ENCODE data around the gene ZNF830. TPM values are rescaled to one million over a fixed set of nuclear protein-coding genes. Genes with fewer than 3 reads are reported as not detected.
"Not testable (repeated sequence)": the region's sequence is repeated elsewhere in the genome, so short reads cannot be mapped to it uniquely, and the experiment has no call there.

The ZNF830 gene
- total RNA-seq, 1 experiment from 2014 or later, result 31.5 TPM

GRCh38 chr17:34990921-34991365 is 29.6 kb downstream of the ZNF830 start:
- DNase-seq (ENCODE audit: low read depth), result no peak

- DNase-seq (ENCODE audit: low read depth), result no peak
Observed at GRCh38 chr17:34991606-34992005, 30.3 kb downstream of the ZNF830 start.

- DNase-seq (ENCODE audit: low read depth), result no peak
Observed at GRCh38 chr17:34993031-34993430, 31.7 kb downstream of the ZNF830 start.

- no peak for DNase-seq (ENCODE audit: low read depth)
Observed at GRCh38 chr17:34996422-34997285, 35.3 kb downstream of the ZNF830 start.

- no peak for DNase-seq (ENCODE audit: low read depth)
Observed at GRCh38 chr17:34997355-34997862, 36.1 kb downstream of the ZNF830 start.

GRCh38 chr17:34998205-34998604 is 36.9 kb downstream of the ZNF830 start:
- DNase-seq (ENCODE audit: low read depth), result peak; percentile 79

DNA sequence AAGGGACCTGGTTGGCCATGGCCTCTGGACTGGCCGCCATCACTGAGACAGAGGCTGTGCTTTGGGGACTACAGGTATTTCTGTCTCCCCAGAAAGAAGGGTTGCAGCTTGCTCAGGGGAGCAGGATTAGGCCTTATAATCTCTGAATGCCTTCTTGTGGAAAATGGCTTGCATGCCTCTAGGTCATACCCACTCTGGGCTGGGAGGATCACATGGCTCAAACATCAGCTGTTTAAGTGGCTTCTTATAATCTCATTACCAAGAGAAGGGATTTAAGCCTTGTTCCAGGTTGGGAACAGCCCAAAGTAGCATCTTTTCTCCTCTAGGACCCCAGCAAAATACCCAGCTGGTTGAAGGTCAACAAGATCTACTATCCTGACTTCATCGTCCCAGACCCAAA is 38.1 kb downstream of the ZNF830 start:
- DNase-seq (ENCODE audit: low read depth), result no peak

GRCh38 chr17:35000965-35001364 is 39.6 kb downstream of the ZNF830 start:
- DNase-seq (ENCODE audit: low read depth), result not testable (repeated sequence)

GRCh38 chr17:35001549-35001948 is 40.2 kb downstream of the ZNF830 start:
- no peak for DNase-seq (ENCODE audit: low read depth)

DNA sequence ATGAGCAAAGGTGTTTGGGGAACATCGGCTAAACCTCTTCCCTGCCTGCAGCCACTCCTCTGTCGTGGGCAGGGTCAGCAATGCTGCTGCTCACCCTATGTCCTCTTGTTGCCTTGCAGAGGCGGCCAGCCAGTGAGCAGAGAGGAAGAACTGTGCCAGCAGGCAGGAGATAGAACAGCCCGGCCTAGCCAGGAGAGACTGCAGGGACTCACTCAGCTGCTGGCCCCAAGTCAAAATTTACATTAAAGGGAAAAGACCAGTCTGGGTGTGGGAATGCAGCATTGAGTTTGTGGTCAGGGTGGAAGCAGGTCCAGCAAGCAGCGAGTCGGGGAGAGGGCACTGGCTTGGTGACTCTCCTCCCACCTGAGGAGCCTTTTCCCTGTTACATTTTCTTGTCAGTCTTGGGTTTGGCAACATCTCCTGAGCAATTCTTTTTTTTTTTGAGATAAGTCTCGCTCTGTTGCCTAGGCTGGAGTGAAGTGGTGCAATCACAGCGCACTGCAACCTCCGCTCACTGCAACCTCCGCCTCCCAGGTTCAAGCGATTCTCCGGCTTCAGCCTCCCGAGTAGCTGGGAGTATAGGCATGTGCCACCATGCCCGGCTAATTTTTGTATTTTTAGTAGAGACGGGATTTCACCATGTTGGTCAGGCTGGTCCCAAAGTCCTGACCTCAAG is 41.7 kb downstream of the ZNF830 start:
- no peak for DNase-seq (ENCODE audit: low read depth)

GRCh38 chr17:35003778-35004177 is 42.4 kb downstream of the ZNF830 start:
- no peak for DNase-seq (ENCODE audit: low read depth)

DNA sequence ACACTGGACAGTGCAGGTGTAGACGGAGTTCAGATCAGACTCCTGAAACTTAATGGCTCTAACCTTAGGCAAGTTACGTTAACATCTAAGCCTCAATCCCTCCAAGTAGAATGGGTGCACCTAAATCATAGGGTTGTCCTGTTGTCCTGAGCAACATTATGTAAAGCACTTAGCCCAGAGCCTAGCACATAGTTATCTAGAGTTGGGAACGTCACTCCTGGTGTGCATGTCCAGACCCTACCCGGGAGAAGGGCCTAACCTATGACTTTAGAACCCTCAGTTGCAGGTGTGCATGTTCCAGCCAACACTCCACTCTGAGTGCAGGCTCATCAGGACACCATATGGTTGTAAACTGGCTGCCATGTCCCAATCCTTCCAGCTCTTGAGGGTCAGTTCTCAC is 45.0 kb downstream of the ZNF830 start:
- DNase-seq (ENCODE audit: low read depth), result no peak

DNA sequence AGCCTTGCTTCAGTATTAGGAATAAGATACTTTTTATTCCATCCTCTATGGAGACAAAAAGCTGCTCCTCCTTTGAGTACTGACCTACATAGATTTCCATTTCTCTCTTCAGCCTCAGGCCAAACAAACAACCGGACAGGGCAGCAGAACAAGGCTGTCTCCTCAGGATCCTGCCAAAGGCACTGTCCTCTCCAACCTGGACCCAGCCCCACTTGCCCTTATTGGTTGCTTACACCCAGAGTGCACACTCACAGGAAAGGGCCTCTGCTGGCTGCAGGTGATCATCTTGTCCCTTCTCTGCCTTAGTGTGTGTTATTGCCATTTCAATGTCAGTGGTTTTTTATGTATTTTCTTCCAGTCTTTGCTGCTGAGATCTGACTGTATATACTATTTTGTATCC is 45.6 kb downstream of the ZNF830 start:
- no peak for DNase-seq (ENCODE audit: low read depth)

DNA sequence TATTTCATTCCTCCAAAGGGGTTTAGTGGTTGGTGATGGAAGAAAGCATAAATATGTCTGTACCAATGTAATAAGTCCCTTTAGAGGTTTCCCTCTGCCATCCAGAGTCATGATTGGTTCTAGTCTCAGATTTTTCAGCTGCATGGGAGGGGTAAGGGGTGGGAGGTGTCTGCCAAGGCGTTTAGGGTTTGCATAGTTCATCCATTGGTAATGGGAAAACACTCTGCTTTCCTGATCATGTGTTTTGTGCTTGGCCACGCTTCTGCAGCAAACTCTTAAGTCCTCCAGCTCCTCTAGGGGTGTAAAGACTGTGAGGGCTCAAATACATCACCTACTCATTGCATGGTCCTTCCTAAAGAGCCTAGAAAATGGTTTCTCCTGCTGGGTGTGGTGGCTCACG is 48.8 kb downstream of the ZNF830 start:
- no peak for DNase-seq (ENCODE audit: low read depth)

DNA sequence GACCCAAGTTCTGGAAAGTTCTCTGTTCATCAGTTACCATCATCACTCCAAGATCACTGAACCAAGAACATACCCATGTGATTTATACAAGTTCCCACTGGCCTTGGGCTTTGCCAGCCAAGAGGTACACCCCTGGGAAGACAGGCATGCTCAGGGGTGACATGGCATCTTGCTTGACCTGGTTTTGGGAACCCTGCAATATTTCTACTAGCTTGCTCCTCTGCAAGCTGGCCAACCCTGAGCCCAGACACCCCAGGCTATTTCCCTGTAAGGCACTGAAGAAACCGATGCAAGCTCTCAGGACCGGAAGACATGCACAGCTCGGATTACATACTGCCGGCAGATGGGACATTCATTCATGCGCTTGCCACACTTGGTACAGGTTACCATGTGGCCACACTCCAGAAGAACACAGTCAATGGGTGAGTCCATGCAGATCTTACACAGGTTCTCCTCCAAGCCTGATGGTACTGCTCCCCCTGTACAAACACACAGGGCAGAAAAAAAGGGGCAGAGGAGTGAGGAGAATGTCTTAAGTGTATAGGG is 50.4 kb downstream of the ZNF830 start:
- no peak for DNase-seq (ENCODE audit: low read depth)

Other genes with a start within 250 kb of the ZNF830 start
- gene CCT6B, start 80 bp upstream of the ZNF830 start, total RNA-seq (2014; rRNA removed; shearing (Covaris generic)), result 2.1 and 3.5 TPM in 2 replicates
- gene LIG3, start 19.0 kb downstream of the ZNF830 start, total RNA-seq (2014; rRNA removed; shearing (Covaris generic)), result 32.9 and 47.7 TPM in 2 replicates
- 16.8 and 17.0 TPM in 2 replicates for gene RFFL, start 102.2 kb downstream of the ZNF830 start, total RNA-seq (2014; rRNA removed; shearing (Covaris generic))
- 8.2 and 9.3 TPM in 2 replicates for gene RAD51D, start 158.3 kb downstream of the ZNF830 start, total RNA-seq (2014; rRNA removed; shearing (Covaris generic))
- not detected in 2 replicates for gene FNDC8, start 160.1 kb downstream of the ZNF830 start, total RNA-seq (2014; rRNA removed; shearing (Covaris generic))
- gene NLE1, start 180.8 kb downstream of the ZNF830 start, total RNA-seq (2014; rRNA removed; shearing (Covaris generic)), result 47.7 and 68.9 TPM in 2 replicates
- not detected in 2 replicates for gene UNC45B, start 186.3 kb downstream of the ZNF830 start, total RNA-seq (2014; rRNA removed; shearing (Covaris generic))
- not detected in 2 replicates for gene SLC35G3, start 232.9 kb downstream of the ZNF830 start, total RNA-seq (2014; rRNA removed; shearing (Covaris generic))

All from Daoy (cell line).